H9 (cell line): ENCODE results near the gene PNMA6E. TPM values are rescaled to one million over a fixed set of nuclear protein-coding genes. Genes with fewer than 3 reads are reported as not detected.

Source experiments
- DNase-seq: peaks from one replicate; pipeline ENCODE4 v3.0.0-alpha.2; 2017
- H2AFZ ChIP-seq: one replicate; pipeline ENCODE4 v1.6.1; 2013; ENCODE audit warnings: mild to moderate bottlenecking, low read length, control low read depth, moderate library complexity
- H2AK5ac ChIP-seq: 2 replicates; pipeline ENCODE4 v1.6.1; 2013; ENCODE audit warnings: low read length, control low read depth, mixed read lengths; ENCODE audit not compliant: insufficient read length
- H2BK120ac ChIP-seq: one replicate; pipeline ENCODE4 v1.6.1; 2013; ENCODE audit warnings: low read depth, mild to moderate bottlenecking, low read length, control low read depth, inconsistent platforms; ENCODE audit not compliant: poor library complexity, severe bottlenecking
- H2BK12ac ChIP-seq: 2 replicates; pipeline ENCODE4 v1.6.1; 2013; ENCODE audit warnings: low read length, control low read depth, mixed read lengths, low read depth; ENCODE audit not compliant: insufficient read length
- H2BK15ac ChIP-seq: 2 replicates; pipeline ENCODE4 v1.6.1; 2013; ENCODE audit warnings: low read depth, low read length, control low read depth
- H2BK20ac ChIP-seq: one replicate; pipeline ENCODE4 v1.6.1; 2013; ENCODE audit warnings: low read depth, mild to moderate bottlenecking, low read length, control low read depth, inconsistent platforms; ENCODE audit not compliant: poor library complexity, severe bottlenecking
- H2BK5ac ChIP-seq: 2 replicates; pipeline ENCODE4 v1.6.1; 2013; ENCODE audit warnings: low read length, control low read depth, mixed read lengths; ENCODE audit not compliant: insufficient read length
- H3K14ac ChIP-seq: 2 replicates; pipeline ENCODE4 v1.6.1; 2013; ENCODE audit warnings: low read length, control low read depth; ENCODE audit not compliant: insufficient read depth
- H3K18ac ChIP-seq: 2 replicates; pipeline ENCODE4 v1.6.1; 2013; ENCODE audit warnings: low read depth, mild to moderate bottlenecking, mixed read lengths, low read length, control low read depth; ENCODE audit not compliant: insufficient read length
- H3K23ac ChIP-seq: 2 replicates; pipeline ENCODE4 v1.6.1; 2013; ENCODE audit warnings: low read length, control low read depth, mixed read lengths, low read depth; ENCODE audit not compliant: insufficient read length
- H3K23me2 ChIP-seq: 2 replicates; pipeline ENCODE4 v1.6.1; 2013; ENCODE audit warnings: low read depth, mild to moderate bottlenecking, mixed read lengths, low read length, control low read depth; ENCODE audit not compliant: insufficient read length, poor library complexity, severe bottlenecking
- H3K27ac ChIP-seq: 2 replicates; pipeline ENCODE4 v1.5.1; 2013; ENCODE audit warnings: low read length, control low read depth, mixed read lengths, low read depth; ENCODE audit not compliant: insufficient read length
- H3K27me3 ChIP-seq: 2 replicates; pipeline ENCODE4 v1.6.1; 2013; ENCODE audit warnings: low read length, control low read depth, inconsistent platforms; ENCODE audit not compliant: insufficient read depth
- H3K4ac ChIP-seq: 2 replicates; pipeline ENCODE4 v1.6.1; 2013; ENCODE audit warnings: low read depth, mild to moderate bottlenecking, control low read depth, inconsistent platforms, low read length, moderate library complexity
- H3K4me1 ChIP-seq: 2 replicates; pipeline ENCODE4 v1.6.1; 2013; ENCODE audit warnings: low read length, control low read depth, inconsistent platforms; ENCODE audit not compliant: insufficient read depth
- H3K4me2 ChIP-seq: 2 replicates; pipeline ENCODE4 v1.6.1; 2013; ENCODE audit warnings: low read length, control low read depth, mixed read lengths; ENCODE audit not compliant: insufficient read length, insufficient read depth
- H3K56ac ChIP-seq: 2 replicates; pipeline ENCODE4 v1.6.1; 2013; ENCODE audit warnings: low read depth, mild to moderate bottlenecking, mixed read lengths, low read length, control low read depth; ENCODE audit not compliant: insufficient read length
- H3K79me1 ChIP-seq: 2 replicates; pipeline ENCODE4 v1.6.1; 2013; ENCODE audit warnings: low read depth, mild to moderate bottlenecking, moderate library complexity, low read length, control low read depth, inconsistent platforms; ENCODE audit not compliant: insufficient read depth, poor library complexity, severe bottlenecking
- H3K79me2 ChIP-seq: 2 replicates; pipeline ENCODE4 v1.6.1; 2013; ENCODE audit warnings: low read length, control low read depth, inconsistent platforms; ENCODE audit not compliant: insufficient read depth
- H3K9ac ChIP-seq: 2 replicates; pipeline ENCODE4 v1.6.1; 2013; ENCODE audit warnings: low read length, control low read depth, mixed read lengths; ENCODE audit not compliant: insufficient read length; ENCODE audit errors: extremely low read depth
- H3K9me3 ChIP-seq: one replicate; pipeline ENCODE4 v1.6.1; 2013; ENCODE audit warnings: low read depth, low read length, inconsistent platforms; ENCODE audit not compliant: control insufficient read depth
- H3T11ph ChIP-seq: one replicate; pipeline ENCODE4 v1.6.1; 2013; ENCODE audit warnings: mild to moderate bottlenecking, low read length, control low read depth, inconsistent platforms
- H4K20me1 ChIP-seq: one replicate; pipeline ENCODE4 v1.6.1; 2013; ENCODE audit not compliant: control insufficient read depth, insufficient read length, insufficient read depth
- H4K5ac ChIP-seq: 2 replicates; pipeline ENCODE4 v1.6.1; 2013; ENCODE audit warnings: low read depth, mild to moderate bottlenecking, mixed read lengths, low read length, control low read depth; ENCODE audit not compliant: insufficient read length
- H4K8ac ChIP-seq: replicated peaks from 2 replicates; pipeline ENCODE4 v1.6.1; 2013; ENCODE audit warnings: low read length, control low read depth, mixed read lengths, low read depth; ENCODE audit not compliant: insufficient read length
- H4K91ac ChIP-seq: 2 replicates; pipeline ENCODE4 v1.6.1; 2013; ENCODE audit warnings: low read depth, mild to moderate bottlenecking, moderate library complexity, mixed read lengths, low read length, control low read depth; ENCODE audit not compliant: insufficient read length
- H3K27ac Mint-ChIP-seq, 3 experiments: 2 replicates in 2 of 3; 3 replicates in 1 of 3; pipeline ENCODE4 v1.8.0; 2020 to 2021; ENCODE audit warnings: mixed read lengths in 3 of 3, mild to moderate bottlenecking in 1 of 3, moderate library complexity in 1 of 3
- H3K27me3 Mint-ChIP-seq: 2 replicates; pipeline ENCODE4 v1.8.0; 2021; ENCODE audit warnings: low read depth, mild to moderate bottlenecking, moderate library complexity, mixed read lengths
- H3K36me3 Mint-ChIP-seq, 3 experiments: 2 replicates in 2 of 3; 3 replicates in 1 of 3; pipeline ENCODE4 v1.8.0; 2020 to 2021; ENCODE audit warnings: low read depth in 3 of 3, mixed read lengths in 3 of 3; ENCODE audit not compliant: insufficient read depth in 1 of 3
- H3K4me1 Mint-ChIP-seq, 2 experiments: 2 replicates each; pipeline ENCODE4 v1.8.0; 2020; ENCODE audit warnings: mixed read lengths in 2 of 2
- H3K4me3 Mint-ChIP-seq, 2 experiments: 2 replicates in 1 of 2; 3 replicates in 1 of 2; pipeline ENCODE4 v1.8.0; 2020 to 2021; ENCODE audit warnings: mild to moderate bottlenecking in 2 of 2, mixed read lengths in 2 of 2, moderate library complexity in 1 of 2
- H3K9me3 Mint-ChIP-seq, 2 experiments: 2 replicates in 1 of 2; 3 replicates in 1 of 2; pipeline ENCODE4 v1.8.0; 2020; ENCODE audit warnings: mild to moderate bottlenecking in 2 of 2, mixed read lengths in 2 of 2, moderate library complexity in 1 of 2
- CTCF ChIP-seq: fragments of 200-600 bp; sonication (generic); conservative IDR thresholded peaks from 3 replicates; pipeline ENCODE4 v1.8.0; 2021; ENCODE audit warnings: antibody characterized with exemption, mild to moderate bottlenecking
- WGBS: extraction: QIAGEN DNeasy Blood & Tissue Kit; methylation state at CpG from one replicate; pipeline ENCODE4 v1.1.7; 2013; ENCODE audit warnings: missing lambda C conversion rate, low lambda C conversion rate, mixed read lengths; ENCODE audit not compliant: insufficient read length; ENCODE audit errors: extremely low coverage; 5-methylcytosine and 5-hydroxymethylcytosine counted together
- total RNA-seq: library from RNA; stranded (reverse); gene quantifications from 2 replicates; pipeline ENCODE4 v1.2.1, GENCODE V29; 2021

Gene PNMA6E
- total RNA-seq, 1 experiment from 2014 or later = not detected

- TF ChIP-seq CTCF = no peak
- H3T11ph ChIP-seq = no peak overlapping the region
- peaks cover 65% of the 10 kb centered on the region for H3K9me3 ChIP-seq
- no peak overlapping the region for H3K23ac ChIP-seq
- no peak overlapping the region for H2BK12ac ChIP-seq
- H2BK120ac ChIP-seq = no peak overlapping the region
- Mint-ChIP-seq H3K27me3 (peaks cover 13% of the 10 kb centered on the region), H3K4me1 (no peaks in the 10 kb centered on the region), H3K36me3 (peaks cover 0 to 7% (median 1%) of the 10 kb centered on the region in 3 experiments; a peak in 3 of 7 replicates), H3K27ac (no peak overlapping the region), H3K4me3 (no peak overlapping the region), H3K9me3 (peaks cover 71 to 89% of the 10 kb centered on the region in 2 experiments)
- no peak overlapping the region for H4K91ac ChIP-seq
- no peaks in the 10 kb centered on the region for H3K23me2 ChIP-seq
- H3K56ac ChIP-seq = no peak overlapping the region
- no peak overlapping the region for H3K4me2 ChIP-seq
- H4K5ac ChIP-seq = no peak overlapping the region
- no peak overlapping the region for H3K27ac ChIP-seq
- H3K4me1 ChIP-seq = no peaks in the 10 kb centered on the region
- H4K20me1 ChIP-seq = no peaks in the 10 kb centered on the region
- no peak overlapping the region for H3K14ac ChIP-seq
- H3K79me1 ChIP-seq = no peaks in the 10 kb centered on the region
- H2BK5ac ChIP-seq = no peak overlapping the region
- no CpG with 5 or more reads among the region's 17 CpGs for WGBS
- no peak overlapping the region for H2AFZ ChIP-seq
- no peak overlapping the region for H4K8ac ChIP-seq
- H3K9ac ChIP-seq = no peak overlapping the region
- H3K18ac ChIP-seq = no peak overlapping the region
- H3K4ac ChIP-seq = no peak overlapping the region
- H3K79me2 ChIP-seq = no peaks in the 10 kb centered on the region
- no peak for DNase-seq
- peaks cover 2% of the 10 kb centered on the region; the same call in 1 of the 2 replicates for H3K27me3 ChIP-seq
- H2AK5ac ChIP-seq = no peak overlapping the region
- no peak overlapping the region for H2BK15ac ChIP-seq
- H2BK20ac ChIP-seq = no peak overlapping the region
These were observed 32.7 kb upstream of the PNMA6E start for GRCh38 chrX:153433781-153434285.
